H1 (cell line): ENCODE measurements around the gene CAMKK2. TPM values are rescaled to one million over a fixed set of nuclear protein-coding genes. Genes with fewer than 3 reads are reported as not detected.

Experiments
- CTCF ChIA-PET: fragments of 300-600 bp; sonication (Branson Sonifier 250); formaldehyde crosslinking; loops from one replicate; lab custom pipeline; 2021; ENCODE audit not compliant: partially characterized antibody; lab: Charles Lee
- POLR2A ChIA-PET: fragments of 300-600 bp; sonication (Branson Sonifier 250); formaldehyde crosslinking; loops from one replicate; lab custom pipeline; 2021; ENCODE audit warnings: inconsistent platforms; ENCODE audit not compliant: partially characterized antibody; lab: Charles Lee
- DNase-seq, 2 experiments: peaks; one replicate each; pipeline versions ENCODE4 v3.0.0 to v3.0.0-alpha.2; 2010 to 2022; ENCODE audit warnings: low spot score in 2 of 2, low read depth in 1 of 2, mixed read lengths in 1 of 2
- FAIRE-seq: peaks from 2 replicates; lab custom pipeline; 2011; peaks lifted over from hg19 to GRCh38; lab: Jason Lieb, UNC
- H2AFZ ChIP-seq: 2 replicates; pipeline ENCODE4 v1.8.1; 2012; ENCODE audit warnings: low read length, inconsistent platforms
- H2AK5ac ChIP-seq: 2 replicates; pipeline ENCODE4 v1.6.1; 2013; ENCODE audit warnings: low read depth, low read length
- H2BK120ac ChIP-seq: replicated peaks from 2 replicates; pipeline ENCODE3; 2013; ENCODE audit warnings: low read depth, low read length, inconsistent platforms
- H2BK12ac ChIP-seq: 2 replicates; pipeline ENCODE4 v1.6.1; 2013; ENCODE audit warnings: low read depth, low read length
- H2BK15ac ChIP-seq: 2 replicates; pipeline ENCODE4 v1.6.1; 2013; ENCODE audit warnings: low read length
- H2BK20ac ChIP-seq: 2 replicates; pipeline ENCODE4 v1.6.1; 2013; ENCODE audit warnings: low read length
- H2BK5ac ChIP-seq: 2 replicates; pipeline ENCODE4 v1.6.1; 2013; ENCODE audit warnings: low read depth, low read length
- H3K14ac ChIP-seq: 2 replicates; pipeline ENCODE4 v1.6.1; 2013; ENCODE audit warnings: inconsistent platforms; ENCODE audit not compliant: insufficient read length
- H3K18ac ChIP-seq: 2 replicates; pipeline ENCODE4 v1.6.1; 2013; ENCODE audit warnings: low read length; ENCODE audit errors: extremely low read depth
- H3K23ac ChIP-seq: 2 replicates; pipeline ENCODE4 v1.6.1; 2013; ENCODE audit warnings: inconsistent platforms; ENCODE audit not compliant: insufficient read length
- H3K23me2 ChIP-seq: 2 replicates; pipeline ENCODE4 v1.6.1; 2013; ENCODE audit warnings: low read depth, low read length
- H3K27ac ChIP-seq: 2 replicates; pipeline ENCODE4 v1.6.1; 2011; ENCODE audit warnings: low read depth, low read length, inconsistent platforms
- H3K27me3 ChIP-seq, 4 experiments: replicated peaks in 1 of 4; 1 replicate in 1 of 4; 2 replicates in 3 of 4; pipeline versions ENCODE4 v1.6.1 to v1.8.1; 2011 to 2013; ENCODE audit warnings: low read length in 3 of 4, mild to moderate bottlenecking in 3 of 4, inconsistent platforms in 2 of 4, mixed read lengths in 2 of 4, moderate library complexity in 1 of 4; ENCODE audit not compliant: control insufficient read depth in 3 of 4, insufficient read depth in 3 of 4; ENCODE audit errors: extremely low read depth in 1 of 4
- H3K36me3 ChIP-seq, 4 experiments: 2 replicates each; pipeline versions ENCODE4 v1.6.1 to v1.8.1; 2011 to 2013; ENCODE audit warnings: mild to moderate bottlenecking in 4 of 4, low read length in 3 of 4, moderate library complexity in 2 of 4, control low read depth in 1 of 4, inconsistent platforms in 1 of 4; ENCODE audit not compliant: insufficient read depth in 4 of 4, control insufficient read depth in 2 of 4
- H3K4ac ChIP-seq: replicated peaks from 2 replicates; pipeline ENCODE3; 2013; ENCODE audit warnings: low read length, low read depth, mixed read lengths, inconsistent platforms; ENCODE audit not compliant: insufficient read length
- H3K4me1 ChIP-seq, 4 experiments: replicated peaks in 1 of 4; 1 replicate in 1 of 4; 2 replicates in 3 of 4; pipeline versions ENCODE4 v1.6.1 to v1.8.1; 2011 to 2013; ENCODE audit warnings: low read length in 3 of 4, inconsistent platforms in 2 of 4, mixed read lengths in 1 of 4; ENCODE audit not compliant: insufficient read depth in 4 of 4, control insufficient read depth in 3 of 4
- H3K4me2 ChIP-seq, 2 experiments: 2 replicates each; pipeline versions ENCODE4 v1.6.1 to v1.8.1; 2011 to 2013; ENCODE audit warnings: low read depth in 2 of 2, low read length in 2 of 2, control low read depth in 1 of 2, inconsistent platforms in 1 of 2, mild to moderate bottlenecking in 1 of 2; ENCODE audit not compliant: insufficient read depth in 1 of 2
- H3K4me3 ChIP-seq, 4 experiments: fragments of 200-600, 300-600 bp in 1 of 4; sonication (generic), shearing (Covaris generic), sonication (Bioruptor Twin) in 1 of 4; 2 replicates each; pipeline versions ENCODE4 v1.5.1 to v1.8.1; 2011 to 2016; ENCODE audit warnings: low read length in 4 of 4, low read depth in 3 of 4, control low read depth in 2 of 4, inconsistent platforms in 2 of 4, mild to moderate bottlenecking in 2 of 4, mixed read lengths in 1 of 4, moderate library complexity in 1 of 4; ENCODE audit not compliant: insufficient read depth in 2 of 4; ENCODE audit errors: extremely low read depth in 1 of 4
- H3K56ac ChIP-seq: replicated peaks from 2 replicates; pipeline ENCODE3; 2013; ENCODE audit warnings: low read depth, mild to moderate bottlenecking, mixed read lengths, low read length, inconsistent platforms; ENCODE audit not compliant: insufficient read length
- H3K79me1 ChIP-seq: 2 replicates; pipeline ENCODE4 v1.6.1; 2013; ENCODE audit warnings: low read depth, low read length, control low read depth
- H3K79me2 ChIP-seq, 2 experiments: 2 replicates each; pipeline versions ENCODE4 v1.6.1 to v1.8.1; 2012 to 2013; ENCODE audit warnings: low read length in 2 of 2, mild to moderate bottlenecking in 2 of 2, inconsistent platforms in 1 of 2; ENCODE audit not compliant: insufficient read depth in 2 of 2, control insufficient read depth in 1 of 2
- H3K9ac ChIP-seq, 4 experiments: replicated peaks in 1 of 4; 1 replicate in 1 of 4; 2 replicates in 3 of 4; pipeline versions ENCODE4 v1.6.1 to v1.8.1; 2011 to 2013; ENCODE audit warnings: low read depth in 3 of 4, low read length in 3 of 4, control low read depth in 2 of 4, mild to moderate bottlenecking in 2 of 4, moderate library complexity in 2 of 4, inconsistent platforms in 1 of 4; ENCODE audit errors: extremely low read depth in 1 of 4
- H3K9me3 ChIP-seq, 2 experiments: 2 replicates each; pipeline versions ENCODE4 v1.6.1 to v1.8.1; 2012 to 2013; ENCODE audit warnings: mild to moderate bottlenecking in 2 of 2, moderate library complexity in 2 of 2, control low read depth in 1 of 2, inconsistent platforms in 1 of 2, low read depth in 1 of 2, low read length in 1 of 2, mixed read lengths in 1 of 2; ENCODE audit not compliant: insufficient read depth in 2 of 2
- H4K20me1 ChIP-seq, 2 experiments: replicated peaks in 1 of 2; 2 replicates each; pipeline versions ENCODE3 to v1.8.1; 2011 to 2013; ENCODE audit warnings: inconsistent platforms in 2 of 2, low read length in 2 of 2, mild to moderate bottlenecking in 1 of 2; ENCODE audit not compliant: insufficient read depth in 2 of 2, control insufficient read depth in 1 of 2
- H4K5ac ChIP-seq: 2 replicates; pipeline ENCODE4 v1.6.1; 2013; ENCODE audit warnings: low read length, low read depth, mixed read lengths, inconsistent platforms; ENCODE audit not compliant: insufficient read length
- H4K8ac ChIP-seq: 2 replicates; pipeline ENCODE4 v1.8.0; 2013; ENCODE audit warnings: mild to moderate bottlenecking, moderate library complexity, low read length, inconsistent platforms; ENCODE audit not compliant: insufficient read depth; ENCODE audit errors: extremely low read depth
- H4K91ac ChIP-seq: replicated peaks from 2 replicates; pipeline ENCODE3; 2013; ENCODE audit warnings: low read length, mixed read lengths, inconsistent platforms; ENCODE audit not compliant: insufficient read length
- ASH2L ChIP-seq: fragments of 200-600, 300-600 bp; sonication (generic); IDR thresholded peaks from one replicate; pipeline ENCODE4 v1.7.1; 2017; ENCODE audit warnings: low read length
- BACH1 ChIP-seq: IDR thresholded peaks from 2 replicates; pipeline ENCODE4 v1.6.1; 2012; ENCODE audit warnings: low read length, improper control_type of control experiment
- FOSL1 ChIP-seq: IDR thresholded peaks from 2 replicates; pipeline ENCODE4 v1.6.1; 2011; ENCODE audit warnings: mild to moderate bottlenecking, low read depth, low read length, moderate library complexity; ENCODE audit not compliant: insufficient read depth
- POLR2A ChIP-seq, 2 experiments: IDR thresholded peaks; 1 replicate in 1 of 2; 2 replicates in 1 of 2; pipeline ENCODE4 v1.6.1; 2011; ENCODE audit warnings: low read depth in 2 of 2, low read length in 2 of 2, mild to moderate bottlenecking in 2 of 2; ENCODE audit errors: control extremely low read depth in 1 of 2
- POU5F1 ChIP-seq: IDR thresholded peaks from 2 replicates; pipeline ENCODE4 v1.6.1; 2011; ENCODE audit warnings: low read depth, mild to moderate bottlenecking, low read length, moderate library complexity
- RAD21 ChIP-seq, 2 experiments: IDR thresholded peaks in 1 of 2; conservative IDR thresholded peaks in 1 of 2; 2 replicates each; pipeline ENCODE4 v1.6.1; 2011; ENCODE audit warnings: low read depth in 2 of 2, low read length in 2 of 2, improper control_type of control experiment in 1 of 2, inconsistent platforms in 1 of 2, mild to moderate bottlenecking in 1 of 2, moderate library complexity in 1 of 2
- RNF2 ChIP-seq: fragments of 200-900, 300-1000 bp; sonication (generic); IDR thresholded peaks from 2 replicates; pipeline ENCODE4 v1.7.1; 2016; ENCODE audit warnings: borderline replicate concordance, low read depth, mild to moderate bottlenecking, antibody characterized with exemption, low read length; ENCODE audit not compliant: poor library complexity, severe bottlenecking; ENCODE audit errors: missing control alignments
- SIRT6 ChIP-seq: IDR thresholded peaks from one replicate; pipeline ENCODE4 v1.7.1; 2012; ENCODE audit warnings: low read length, inconsistent platforms
- SP1 ChIP-seq: IDR thresholded peaks from 2 replicates; pipeline ENCODE4 v1.6.1; 2011; ENCODE audit warnings: low read depth, low read length
- SP2 ChIP-seq: IDR thresholded peaks from 2 replicates; pipeline ENCODE4 v1.6.1; 2012; ENCODE audit warnings: mild to moderate bottlenecking, low read length, inconsistent platforms
- SP4 ChIP-seq: IDR thresholded peaks from 2 replicates; pipeline ENCODE4 v1.6.1; 2012; ENCODE audit warnings: low read length, inconsistent platforms
- TEAD4 ChIP-seq: IDR thresholded peaks from 2 replicates; pipeline ENCODE4 v1.6.1; 2012; ENCODE audit warnings: low read depth, low read length, inconsistent platforms, mixed read lengths
- USF2 ChIP-seq: IDR thresholded peaks from 2 replicates; pipeline ENCODE4 v1.6.1; 2011; ENCODE audit warnings: low read length, improper control_type of control experiment
- WGBS, 2 experiments: shearing (Covaris generic) in 1 of 2; methylation state at CpG; one replicate each; pipeline versions ENCODE4 v1.1.6 to v1.1.7; 2013 to 2015; ENCODE audit warnings: low lambda C conversion rate in 2 of 2, mixed read lengths in 2 of 2, inconsistent platforms in 1 of 2, low coverage in 1 of 2, missing lambda C conversion rate in 1 of 2; ENCODE audit not compliant: insufficient replicate concordance in 2 of 2, insufficient coverage in 1 of 2, insufficient read length in 1 of 2; ENCODE audit errors: extremely low coverage in 1 of 2, missing lambda C conversion rate in 1 of 2; 5-methylcytosine and 5-hydroxymethylcytosine counted together
- polyA plus RNA-seq, 7 experiments: library from polyadenylated mRNA; depleted of rRNA in 3 of 7; stranded (reverse) in 5 of 7; unstranded in 2 of 7; fragments of >200 nt in 5 of 7; fragments of 200-250 nt in 2 of 7; gene quantifications; 1 replicate in 5 of 7; 2 replicates in 1 of 7; 4 replicates in 1 of 7; pipeline versions ENCODE4 v1.2.1 to v1.2.3, GENCODE V29; 2011 to 2013; ENCODE audit warnings: missing spikeins in 2 of 7, mixed read lengths in 2 of 7
- total RNA-seq: library from RNA; stranded (reverse); fragmentation: NEBNext Ultra II Directional; extraction: Animal tissue kit (Norgen Biotek cat#: 25700); gene quantifications from 2 replicates; pipeline ENCODE4 v1.2.1, GENCODE V29; 2021

The CAMKK2 gene
- total and polyA plus RNA-seq, 2 of the 8 experiments (the other 6 are each of a cell fraction or from before 2014, with no cell fraction given): 29.6 to 30.6 TPM

- ChIA-PET CTCF (interaction anchor here (0.7 to 1.3 kb wide), 2 partner anchors 34 to 51 kb away, joined by 3 to 5 read pairs; no protein-coding TSS in a partner anchor), POLR2A (interaction anchor here (1.1 kb wide), 1 partner anchor 13 kb away, joined by 4 read pairs; no protein-coding TSS in a partner anchor)
- Histone ChIP-seq H3K23me2 (no peaks in the 10 kb centered on the region), H3K4me1 (peaks cover 0 to 10% (median 5%) of the 10 kb centered on the region in 4 experiments; a peak in 6 of 7 replicates), H3K79me2 (peaks cover 0 to 16% of the 10 kb centered on the region in 2 experiments; a peak in 2 of 4 replicates), H3K27me3 (no peaks in the 10 kb centered on the region), H3K27ac (no peak overlapping the region), H2BK5ac (no peak overlapping the region), H3K14ac (no peak overlapping the region), H3K56ac (no peak overlapping the region), H2BK15ac (no peak overlapping the region), H3K18ac (no peak overlapping the region), H3K9me3 (no peaks in the 10 kb centered on the region), H2AK5ac (peak overlapping the region; percentile 75; the same call in 1 of the 2 replicates), H3K4ac (no peak overlapping the region), H2BK20ac (no peak overlapping the region), H3K4me2 (0 out of 4 replicates have a peak overlapping the region, but pooled peaks of 1 of the 2 experiments have one; percentile 8), H3K23ac (no peak overlapping the region), H4K91ac (no peak overlapping the region), H4K20me1 (peaks cover 2% of the 10 kb centered on the region in 2 experiments), H4K5ac (no peak overlapping the region), H2BK120ac (no peak overlapping the region), H2AFZ (no peak overlapping the region), H3K36me3 (no peaks in the 10 kb centered on the region; a peak in 2 of 8 replicates), H3K9ac (no peak overlapping the region), H2BK12ac (no peak overlapping the region), H4K8ac (no peak overlapping the region), H3K4me3 (no peak overlapping the region), H3K79me1 (peaks cover 6% of the 10 kb centered on the region)
- FAIRE-seq (no peak), DNase-seq (no peak)
- 90% methylated on average over 7 of the region's 7 CpGs; no CpG with 5 or more reads in 1 of the 2 experiments for WGBS, 2 experiments
- TF ChIP-seq SP4 (no peak), RAD21 (IDR thresholded peaks at IDR 0.05 in 1 of 2, conservative IDR thresholded peaks at IDR 0.05 in 1 of 2; ENCODE audit: low read depth in 2 of 2, low read length in 2 of 2) (no peak), SIRT6 (no peak), RNF2 (no peak), TEAD4 (no peak), SP1 (no peak), POU5F1 (no peak), FOSL1 (no peak), POLR2A (IDR thresholded peaks at IDR 0.05; ENCODE audit: control extremely low read depth in 1 of 2, low read depth in 2 of 2, low read length in 2 of 2) (no peak), SP2 (no peak), BACH1 (no peak), USF2 (no peak), ASH2L (no peak)
Measured at GRCh38 chr12:121289962-121290361, 6.5 kb downstream of the CAMKK2 start.
